Measurements from ENCODE around the gene SNED1.

Gene SNED1

GRCh38 chr2:240962300-240963064 lies 35.9 kb upstream of the SNED1 start:
- H3K27ac ChIP-seq: no peak overlapping the region
- TF ChIP-seq CTCF (conservative IDR thresholded peaks at IDR 0.05): no peak

- TF ChIP-seq CTCF (conservative IDR thresholded peaks at IDR 0.05): no peak
- no peak overlapping the region for H3K27ac ChIP-seq
Measured at GRCh38 chr2:240963065-240963867, 35.2 kb upstream of the SNED1 start.

GRCh38 chr2:240963868-240964703 lies 34.3 kb upstream of the SNED1 start:
- no peak for TF ChIP-seq CTCF (conservative IDR thresholded peaks at IDR 0.05)
- no peak overlapping the region for H3K27ac ChIP-seq

GRCh38 chr2:240964704-240965295 lies 33.6 kb upstream of the SNED1 start:
- TF ChIP-seq CTCF (conservative IDR thresholded peaks at IDR 0.05): no peak
- no peak overlapping the region for H3K27ac ChIP-seq

- no peak for TF ChIP-seq CTCF (conservative IDR thresholded peaks at IDR 0.05)
- no peak overlapping the region for H3K27ac ChIP-seq
Measured at GRCh38 chr2:240965296-240965904, 33.0 kb upstream of the SNED1 start.

- no peak for TF ChIP-seq CTCF (conservative IDR thresholded peaks at IDR 0.05)
- H3K27ac ChIP-seq: no peak overlapping the region
Measured at GRCh38 chr2:240965905-240966456, 32.4 kb upstream of the SNED1 start.
